Spleen (tissue), 11 donors: Measurements from ENCODE around the gene SPN. TPM values are rescaled to one million over a fixed set of nuclear protein-coding genes. Genes with fewer than 3 reads are reported as not detected.

Source experiments
- DNase-seq: peaks from one replicate; pipeline ENCODE4 v3.0.0-alpha.2; 2020
- H3K27ac ChIP-seq, 8 donors: fragments of 200-600 bp; sonication (generic) in 7 of 8; 1 replicate in 4 of 8; 2 replicates in 4 of 8; pipeline versions ENCODE4 v1.5.0 to v1.8.0; 2016 to 2021; ENCODE audit warnings: inconsistent platforms in 4 of 8, mild to moderate bottlenecking in 4 of 8, moderate library complexity in 1 of 8
- H3K27me3 ChIP-seq, 7 donors: fragments of 200-600 bp; sonication (generic) in 6 of 7; replicated peaks in 1 of 7; 1 replicate in 4 of 7; 2 replicates in 3 of 7; pipeline versions ENCODE4 v1.5.0 to v1.8.0; 2016 to 2021; ENCODE audit warnings: inconsistent platforms in 3 of 7, mild to moderate bottlenecking in 1 of 7
- H3K36me3 ChIP-seq, 6 donors: fragments of 200-600 bp; sonication (generic) in 5 of 6; 1 replicate in 4 of 6; 2 replicates in 2 of 6; pipeline versions ENCODE4 v1.5.0 to v1.8.0; 2016 to 2021; ENCODE audit warnings: inconsistent platforms in 2 of 6
- H3K4me1 ChIP-seq, 6 donors: fragments of 200-600 bp; sonication (generic) in 5 of 6; 1 replicate in 3 of 6; 2 replicates in 3 of 6; pipeline versions ENCODE4 v1.5.0 to v1.8.0; 2016 to 2021; ENCODE audit warnings: inconsistent platforms in 3 of 6
- H3K4me3 ChIP-seq, 8 donors: fragments of 200-600 bp; sonication (generic) in 7 of 8; 1 replicate in 4 of 8; 2 replicates in 4 of 8; pipeline versions ENCODE4 v1.5.0 to v1.8.0; 2016 to 2021; ENCODE audit warnings: inconsistent platforms in 4 of 8, mild to moderate bottlenecking in 4 of 8, moderate library complexity in 2 of 8
- H3K9me3 ChIP-seq, 8 donors: fragments of 200-600 bp; sonication (generic) in 7 of 8; 1 replicate in 4 of 8; 2 replicates in 4 of 8; pipeline versions ENCODE4 v1.5.0 to v1.8.0; 2016 to 2021; ENCODE audit warnings: inconsistent platforms in 4 of 8
- POLR2A ChIP-seq, 3 donors: fragments of 450-650 bp; IDR thresholded peaks; one replicate each; pipeline ENCODE4 v1.5.1; 2017; ENCODE audit warnings: antibody characterized with exemption in 3 of 3, mild to moderate bottlenecking in 1 of 3
- POLR2AphosphoS5 ChIP-seq, 3 donors: sonication (generic); formaldehyde crosslinking; IDR thresholded peaks; one replicate each; pipeline ENCODE4 v1.5.1; 2017; ENCODE audit warnings: antibody characterized with exemption in 3 of 3
- WGBS, 5 donors: extraction: QIAGEN DNeasy Blood & Tissue Kit in 3 of 5; methylation state at CpG; one replicate each; pipeline versions ENCODE4 v1.1.5 to v1.1.7; 2013 to 2018; 5-methylcytosine and 5-hydroxymethylcytosine counted together
- intact Hi-C: fragments of 100-400 bp; cut with DNase I; formaldehyde crosslinking; loops from one replicate; pipeline ENCODE4 v1.15.0; 2023; ENCODE audit warnings: low total_unique reads
- polyA plus RNA-seq, 3 donors: library from polyadenylated mRNA; stranded (reverse); fragments of 200-250 nt; gene quantifications; one replicate each; pipeline ENCODE4 v1.2.1, GENCODE V29; 2013
- total RNA-seq, 7 donors: library from RNA; depleted of rRNA in 3 of 7; stranded (reverse); fragments of >200 nt in 3 of 7; fragmentation: NEBNext Ultra II Directional in 4 of 7; extraction: Animal tissue kit (Norgen Biotek cat#: 25700) in 4 of 7; gene quantifications; one replicate each; pipeline versions ENCODE4 v1.1.0 to v1.2.1, GENCODE V29; 2016 to 2021
- TF ChIP-seq, protein P1 (sequence below), 11 experiments: fragments of 200-600 bp in 7 of 11; fragments of 450-650 bp in 4 of 11; sonication (generic) in 4 of 11; IDR thresholded peaks in 8 of 11; conservative IDR thresholded peaks in 3 of 11; 1 replicate in 7 of 11; 2 replicates in 4 of 11; pipeline versions ENCODE4 v1.4.0 to v1.8.0; 2016 to 2021; ENCODE audit warnings: antibody characterized with exemption in 11 of 11, inconsistent platforms in 4 of 11, mild to moderate bottlenecking in 1 of 11
- donor health status: healthy with polysubstance abuse.
- donor health status: DM: no; HTN: no; CAD: no; lungs with moderate emphysema.
- donor health status: DM: no; HTN: no; CAD: no.
- donor health status: Bipolar disorder and iron deficiency.
- donor health status: healthy.
- donor health status: DM: no; HTN: no; CAD: no.
- donor health status: DM: yes; HTN: yes; CAD: no.

The SPN gene
- total and polyA plus RNA-seq, 10 donors: 3.9 to 46.4 (median 25.0) TPM

DNA sequence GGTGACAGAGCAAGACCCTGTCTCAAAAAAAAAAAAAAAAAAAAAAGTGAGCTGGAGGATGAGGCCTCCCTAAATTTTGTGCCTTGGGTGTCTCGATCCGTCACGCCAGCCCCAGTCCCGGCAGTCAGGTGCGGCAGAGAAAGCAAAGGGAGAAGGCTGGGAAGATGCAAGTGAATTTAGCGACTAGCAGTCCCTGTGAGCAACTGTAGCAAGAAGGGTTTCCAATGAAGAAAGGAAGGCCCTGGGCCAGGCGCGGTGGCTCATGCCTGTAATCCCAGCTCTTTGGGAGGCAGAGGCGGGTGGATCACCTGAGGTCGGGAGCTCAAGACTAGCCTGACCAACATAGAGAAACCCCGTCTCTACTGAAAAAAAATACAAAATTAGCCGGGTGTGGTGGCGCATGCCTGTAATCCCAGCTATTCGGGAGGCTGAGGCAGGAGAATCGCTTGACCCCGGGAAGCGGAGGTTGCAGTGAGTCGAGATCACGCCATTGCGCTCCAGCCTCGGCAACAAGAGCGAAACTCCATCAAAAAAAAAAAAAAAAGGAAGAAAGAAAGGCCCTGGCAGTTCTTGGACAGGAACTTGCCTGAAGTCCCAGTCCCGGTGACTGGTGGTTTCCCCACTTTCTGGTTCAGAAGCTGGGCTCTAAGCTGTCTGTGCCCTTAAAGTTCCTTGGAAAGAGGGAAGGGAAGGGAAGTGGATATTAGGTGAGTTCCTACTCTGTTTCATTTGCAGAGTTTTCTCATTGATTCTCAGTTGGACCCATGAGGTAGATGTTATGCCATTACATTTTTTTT is 14.1 kb downstream of the SPN start:
- 77 to 89% (median 87%) methylated on average over 23 of the region's 23 CpGs for WGBS, 5 donors
- no peak for DNase-seq
- H3K4me1 ChIP-seq: peaks cover 2 to 72% (median 29%) of the 10 kb centered on the region in 6 donors
- no peak overlapping the region for H3K4me3 ChIP-seq
- H3K9me3 ChIP-seq: no peaks in the 10 kb centered on the region
- no peaks in the 10 kb centered on the region for H3K36me3 ChIP-seq
- intact Hi-C loops: no loop called here
- TF ChIP-seq, protein P1, sequence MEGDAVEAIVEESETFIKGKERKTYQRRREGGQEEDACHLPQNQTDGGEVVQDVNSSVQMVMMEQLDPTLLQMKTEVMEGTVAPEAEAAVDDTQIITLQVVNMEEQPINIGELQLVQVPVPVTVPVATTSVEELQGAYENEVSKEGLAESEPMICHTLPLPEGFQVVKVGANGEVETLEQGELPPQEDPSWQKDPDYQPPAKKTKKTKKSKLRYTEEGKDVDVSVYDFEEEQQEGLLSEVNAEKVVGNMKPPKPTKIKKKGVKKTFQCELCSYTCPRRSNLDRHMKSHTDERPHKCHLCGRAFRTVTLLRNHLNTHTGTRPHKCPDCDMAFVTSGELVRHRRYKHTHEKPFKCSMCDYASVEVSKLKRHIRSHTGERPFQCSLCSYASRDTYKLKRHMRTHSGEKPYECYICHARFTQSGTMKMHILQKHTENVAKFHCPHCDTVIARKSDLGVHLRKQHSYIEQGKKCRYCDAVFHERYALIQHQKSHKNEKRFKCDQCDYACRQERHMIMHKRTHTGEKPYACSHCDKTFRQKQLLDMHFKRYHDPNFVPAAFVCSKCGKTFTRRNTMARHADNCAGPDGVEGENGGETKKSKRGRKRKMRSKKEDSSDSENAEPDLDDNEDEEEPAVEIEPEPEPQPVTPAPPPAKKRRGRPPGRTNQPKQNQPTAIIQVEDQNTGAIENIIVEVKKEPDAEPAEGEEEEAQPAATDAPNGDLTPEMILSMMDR (IDR thresholded peaks at IDR 0.05 in 8 of 11, conservative IDR thresholded peaks at IDR 0.05 in 3 of 11): no peak
- no peak for TF ChIP-seq POLR2A (IDR thresholded peaks at IDR 0.05)
- no peak for TF ChIP-seq POLR2AphosphoS5 (IDR thresholded peaks at IDR 0.05)
- no peaks in the 10 kb centered on the region for H3K27me3 ChIP-seq
- peak overlapping the region in 1 of 8 donors; percentile 13 for H3K27ac ChIP-seq

DNA sequence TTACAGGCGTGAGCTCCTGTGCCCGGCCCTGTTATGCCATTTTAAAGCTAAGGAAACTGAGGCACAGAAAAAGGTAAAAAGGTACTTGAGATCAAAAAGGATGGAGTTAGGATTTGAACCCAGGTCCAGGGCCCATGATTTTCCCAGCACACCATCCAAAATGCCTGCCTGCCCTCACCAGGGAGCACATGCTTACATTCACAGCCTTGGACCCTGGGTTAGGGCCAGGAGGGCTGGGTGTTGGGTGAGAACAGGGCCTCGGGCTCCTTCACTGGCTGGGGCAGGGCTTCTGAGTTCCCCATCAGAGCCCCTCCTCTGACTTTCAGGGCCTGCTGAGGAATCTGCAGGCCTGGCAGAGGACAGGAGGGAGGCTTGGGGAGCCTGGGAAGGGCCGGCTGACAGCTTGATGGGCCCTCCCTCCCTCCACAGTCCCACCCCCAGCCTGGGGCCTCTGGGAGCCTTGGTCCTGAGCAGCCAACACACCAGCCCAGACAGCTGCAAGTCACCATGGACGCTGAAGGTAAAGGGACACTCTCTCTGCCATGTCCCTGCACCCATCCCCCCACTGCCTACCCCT is 15.7 kb downstream of the SPN start, which contains the start of gene QPRT:
TSS of gene QPRT (plus strand) at position 490 of the 577 bp plus-strand sequence. CDS start at position 508, 18 bp downstream.
- peak within 1 kb of the TSS in 5 of 8 donors; percentile 11 to 64 (median 19) for H3K4me3 ChIP-seq
- 45 to 52% (median 49%) methylated on average over 5 of the region's 5 CpGs for WGBS, 5 donors
- intact Hi-C loops: no loop called here

DNA sequence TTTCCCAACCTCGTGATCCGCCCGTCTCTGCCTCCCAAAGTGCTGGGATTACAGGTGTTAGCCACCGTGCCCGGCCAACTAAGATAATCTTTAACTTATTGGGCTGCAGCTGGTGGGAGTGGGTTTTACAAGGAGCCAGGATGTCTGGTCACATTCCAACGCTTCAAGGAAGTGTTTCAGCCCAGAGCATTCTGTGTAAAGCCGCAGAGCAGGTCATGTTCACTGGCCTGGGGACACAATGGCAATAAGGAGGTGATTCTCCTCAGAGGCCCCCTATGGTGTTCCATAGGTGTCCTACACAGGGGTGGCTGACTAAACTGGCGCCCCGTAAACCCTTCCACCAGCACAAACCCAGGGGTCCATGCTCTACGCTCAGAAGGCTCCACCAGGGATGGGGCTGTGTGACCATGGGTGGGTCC is 17.1 kb downstream of the SPN start:
- peak overlapping the region in 3 of 8 donors; percentile 19 to 64 (median 40) for H3K4me3 ChIP-seq
- H3K9me3 ChIP-seq: no peaks in the 10 kb centered on the region
- no peaks in the 10 kb centered on the region for H3K27me3 ChIP-seq
- intact Hi-C loops: no loop called here
- H3K27ac ChIP-seq: peak overlapping the region in 1 of 8 donors; percentile 67
- no peak for DNase-seq
- 71 to 78% (median 74%) methylated on average over 7 to 10 of the region's 10 CpGs for WGBS, 5 donors
- TF ChIP-seq, protein P1 (IDR thresholded peaks at IDR 0.05 in 8 of 11, conservative IDR thresholded peaks at IDR 0.05 in 3 of 11): no peak
- TF ChIP-seq POLR2A (IDR thresholded peaks at IDR 0.05): no peak
- TF ChIP-seq POLR2AphosphoS5 (IDR thresholded peaks at IDR 0.05): no peak
- no peaks in the 10 kb centered on the region for H3K36me3 ChIP-seq
- peaks cover 2 to 55% (median 23%) of the 10 kb centered on the region in 6 donors for H3K4me1 ChIP-seq

More for the DNA sequence above, 15.7 kb downstream of the SPN start, which contains the start of gene QPRT:
- Histone ChIP-seq H3K27ac (peak within 1 kb of the TSS in 5 of 8 donors; percentile 33 to 67 (median 62)), H3K27me3 (no peaks in the 10 kb centered on the region), H3K36me3 (no peaks in the 10 kb centered on the region), H3K9me3 (no peaks in the 10 kb centered on the region), H3K4me1 (peaks cover 2 to 67% (median 28%) of the 10 kb centered on the region in 6 donors)
- no peak for DNase-seq
- TF ChIP-seq, protein P1 (IDR thresholded peaks at IDR 0.05 in 8 of 11, conservative IDR thresholded peaks at IDR 0.05 in 3 of 11): no peak
- TF ChIP-seq POLR2AphosphoS5 (IDR thresholded peaks at IDR 0.05) (peak in 1 of 3 donors; percentile 33), POLR2A (IDR thresholded peaks at IDR 0.05) (no peak)
